ENCODE measurements around the gene SLC25A34.

DNA sequence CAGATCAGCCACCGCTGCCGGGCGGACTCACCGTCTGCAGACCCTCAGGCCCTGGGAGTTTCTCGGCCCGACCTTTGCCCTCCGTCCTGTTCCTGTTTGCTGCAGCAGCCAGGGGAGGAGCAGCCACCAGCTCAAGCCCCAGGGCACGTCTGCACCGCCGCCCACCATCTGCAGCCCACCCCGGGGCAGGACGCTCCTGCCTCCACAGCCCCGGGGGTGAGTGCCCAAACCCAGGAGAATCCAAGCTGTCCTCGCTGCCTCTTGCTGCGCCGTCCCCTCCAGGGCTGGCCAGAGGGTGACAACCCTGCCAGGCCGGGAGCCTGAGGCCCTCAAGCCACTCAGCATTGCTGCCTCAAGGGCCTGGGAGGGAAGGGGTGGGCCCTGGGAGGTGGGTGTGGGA is 1.2 kb upstream of the SLC25A34 start:
- TF ChIP-seq, protein P1, sequence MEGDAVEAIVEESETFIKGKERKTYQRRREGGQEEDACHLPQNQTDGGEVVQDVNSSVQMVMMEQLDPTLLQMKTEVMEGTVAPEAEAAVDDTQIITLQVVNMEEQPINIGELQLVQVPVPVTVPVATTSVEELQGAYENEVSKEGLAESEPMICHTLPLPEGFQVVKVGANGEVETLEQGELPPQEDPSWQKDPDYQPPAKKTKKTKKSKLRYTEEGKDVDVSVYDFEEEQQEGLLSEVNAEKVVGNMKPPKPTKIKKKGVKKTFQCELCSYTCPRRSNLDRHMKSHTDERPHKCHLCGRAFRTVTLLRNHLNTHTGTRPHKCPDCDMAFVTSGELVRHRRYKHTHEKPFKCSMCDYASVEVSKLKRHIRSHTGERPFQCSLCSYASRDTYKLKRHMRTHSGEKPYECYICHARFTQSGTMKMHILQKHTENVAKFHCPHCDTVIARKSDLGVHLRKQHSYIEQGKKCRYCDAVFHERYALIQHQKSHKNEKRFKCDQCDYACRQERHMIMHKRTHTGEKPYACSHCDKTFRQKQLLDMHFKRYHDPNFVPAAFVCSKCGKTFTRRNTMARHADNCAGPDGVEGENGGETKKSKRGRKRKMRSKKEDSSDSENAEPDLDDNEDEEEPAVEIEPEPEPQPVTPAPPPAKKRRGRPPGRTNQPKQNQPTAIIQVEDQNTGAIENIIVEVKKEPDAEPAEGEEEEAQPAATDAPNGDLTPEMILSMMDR (IDR thresholded peaks at IDR 0.05; ENCODE audit: low read depth, low read length), result no peak
- no peak for TF ChIP-seq EZH2phosphoT487 (IDR thresholded peaks at IDR 0.05; ENCODE audit: low read depth)
